ENCODE measurements around the gene ZNF385A. TPM values are rescaled to one million over a fixed set of nuclear protein-coding genes. Genes with fewer than 3 reads are reported as not detected.
A peak's percentile ranks its signal among the peaks of the same experiment; 100 is the strongest.

The ZNF385A gene
- total and polyA plus RNA-seq, 9 of the 15 experiments (the other 6 are each of a cell fraction or from before 2014, with no cell fraction given): 1.0 to 111 (median 7.7) TPM

DNA sequence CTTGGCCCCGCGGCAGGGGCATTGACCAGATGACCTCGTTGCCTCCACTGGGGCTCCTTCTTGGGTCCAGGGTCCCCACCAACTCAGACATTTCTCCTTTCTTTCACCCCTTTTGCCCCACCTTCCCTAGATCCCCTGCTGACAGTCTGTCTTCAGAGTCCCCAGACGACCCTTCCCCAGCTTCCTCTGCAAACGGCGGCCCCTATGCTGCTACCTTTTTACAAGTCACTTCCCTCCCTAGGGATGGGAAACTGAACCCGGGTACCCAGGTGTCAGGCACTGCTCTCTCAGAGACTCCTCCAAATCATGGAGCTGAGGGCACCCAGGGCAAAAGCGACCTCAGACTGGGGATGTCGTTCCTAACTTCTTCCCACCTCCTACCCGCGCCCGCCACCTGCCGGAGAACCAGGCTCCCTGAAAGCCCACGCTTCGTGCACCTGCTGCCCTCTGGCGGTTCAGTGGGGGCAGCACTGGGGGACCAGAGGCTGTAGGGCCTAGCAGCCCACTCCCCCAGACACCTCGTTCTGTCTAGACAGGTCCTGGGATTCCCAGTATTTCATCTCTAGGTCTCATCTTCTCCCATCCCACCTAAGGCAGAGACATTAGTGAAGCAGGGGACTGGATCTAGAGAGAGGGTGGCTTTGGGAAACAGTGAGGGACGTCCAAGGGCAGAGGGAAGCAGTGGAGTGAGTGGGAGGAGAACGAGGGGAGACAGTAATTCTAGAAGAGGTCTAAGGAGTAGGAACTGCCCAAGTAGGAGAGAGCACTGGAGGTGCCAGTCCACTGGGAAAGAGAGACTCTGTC lies 4.9 kb downstream of the ZNF385A start (continued):
- TF ChIP-seq, protein P1, sequence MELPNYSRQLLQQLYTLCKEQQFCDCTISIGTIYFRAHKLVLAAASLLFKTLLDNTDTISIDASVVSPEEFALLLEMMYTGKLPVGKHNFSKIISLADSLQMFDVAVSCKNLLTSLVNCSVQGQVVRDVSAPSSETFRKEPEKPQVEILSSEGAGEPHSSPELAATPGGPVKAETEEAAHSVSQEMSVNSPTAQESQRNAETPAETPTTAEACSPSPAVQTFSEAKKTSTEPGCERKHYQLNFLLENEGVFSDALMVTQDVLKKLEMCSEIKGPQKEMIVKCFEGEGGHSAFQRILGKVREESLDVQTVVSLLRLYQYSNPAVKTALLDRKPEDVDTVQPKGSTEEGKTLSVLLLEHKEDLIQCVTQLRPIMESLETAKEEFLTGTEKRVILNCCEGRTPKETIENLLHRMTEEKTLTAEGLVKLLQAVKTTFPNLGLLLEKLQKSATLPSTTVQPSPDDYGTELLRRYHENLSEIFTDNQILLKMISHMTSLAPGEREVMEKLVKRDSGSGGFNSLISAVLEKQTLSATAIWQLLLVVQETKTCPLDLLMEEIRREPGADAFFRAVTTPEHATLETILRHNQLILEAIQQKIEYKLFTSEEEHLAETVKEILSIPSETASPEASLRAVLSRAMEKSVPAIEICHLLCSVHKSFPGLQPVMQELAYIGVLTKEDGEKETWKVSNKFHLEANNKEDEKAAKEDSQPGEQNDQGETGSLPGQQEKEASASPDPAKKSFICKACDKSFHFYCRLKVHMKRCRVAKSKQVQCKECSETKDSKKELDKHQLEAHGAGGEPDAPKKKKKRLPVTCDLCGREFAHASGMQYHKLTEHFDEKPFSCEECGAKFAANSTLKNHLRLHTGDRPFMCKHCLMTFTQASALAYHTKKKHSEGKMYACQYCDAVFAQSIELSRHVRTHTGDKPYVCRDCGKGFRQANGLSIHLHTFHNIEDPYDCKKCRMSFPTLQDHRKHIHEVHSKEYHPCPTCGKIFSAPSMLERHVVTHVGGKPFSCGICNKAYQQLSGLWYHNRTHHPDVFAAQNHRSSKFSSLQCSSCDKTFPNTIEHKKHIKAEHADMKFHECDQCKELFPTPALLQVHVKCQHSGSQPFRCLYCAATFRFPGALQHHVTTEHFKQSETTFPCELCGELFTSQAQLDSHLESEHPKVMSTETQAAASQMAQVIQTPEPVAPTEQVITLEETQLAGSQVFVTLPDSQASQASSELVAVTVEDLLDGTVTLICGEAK (IDR thresholded peaks at IDR 0.05): no peak
- TF ChIP-seq, protein P1 (CRISPR knock-in tag; IDR thresholded peaks at IDR 0.05): no peak
- no peak for TF ChIP-seq TAF7 (tag; IDR thresholded peaks at IDR 0.05)
- TF ChIP-seq HMG20A (CRISPR knock-in tag; conservative IDR thresholded peaks at IDR 0.05): no peak
- TF ChIP-seq, protein P2, sequence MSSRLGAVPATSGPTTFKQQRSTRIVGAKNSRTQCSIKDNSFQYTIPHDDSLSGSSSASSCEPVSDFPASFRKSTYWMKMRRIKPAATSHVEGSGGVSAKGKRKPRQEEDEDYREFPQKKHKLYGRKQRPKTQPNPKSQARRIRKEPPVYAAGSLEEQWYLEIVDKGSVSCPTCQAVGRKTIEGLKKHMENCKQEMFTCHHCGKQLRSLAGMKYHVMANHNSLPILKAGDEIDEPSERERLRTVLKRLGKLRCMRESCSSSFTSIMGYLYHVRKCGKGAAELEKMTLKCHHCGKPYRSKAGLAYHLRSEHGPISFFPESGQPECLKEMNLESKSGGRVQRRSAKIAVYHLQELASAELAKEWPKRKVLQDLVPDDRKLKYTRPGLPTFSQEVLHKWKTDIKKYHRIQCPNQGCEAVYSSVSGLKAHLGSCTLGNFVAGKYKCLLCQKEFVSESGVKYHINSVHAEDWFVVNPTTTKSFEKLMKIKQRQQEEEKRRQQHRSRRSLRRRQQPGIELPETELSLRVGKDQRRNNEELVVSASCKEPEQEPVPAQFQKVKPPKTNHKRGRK (tag; IDR thresholded peaks at IDR 0.05): peak; percentile 60; the same call in 1 of the 2 replicates
- TF ChIP-seq ZNF311 (CRISPR knock-in tag; IDR thresholded peaks at IDR 0.05): no peak
- peak; percentile 64 for TF ChIP-seq JUND (IDR thresholded peaks at IDR 0.05; ENCODE audit: borderline replicate concordance, low read depth, low read length)
- TF ChIP-seq JUND (tag; IDR thresholded peaks at IDR 0.05; ENCODE audit: borderline replicate concordance, low read depth, low read length): no peak; the same call in 2 of the 3 replicates
- TF ChIP-seq, protein P3, sequence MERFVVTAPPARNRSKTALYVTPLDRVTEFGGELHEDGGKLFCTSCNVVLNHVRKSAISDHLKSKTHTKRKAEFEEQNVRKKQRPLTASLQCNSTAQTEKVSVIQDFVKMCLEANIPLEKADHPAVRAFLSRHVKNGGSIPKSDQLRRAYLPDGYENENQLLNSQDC (CRISPR knock-in tag; IDR thresholded peaks at IDR 0.05): no peak
- TF ChIP-seq, protein P4, sequence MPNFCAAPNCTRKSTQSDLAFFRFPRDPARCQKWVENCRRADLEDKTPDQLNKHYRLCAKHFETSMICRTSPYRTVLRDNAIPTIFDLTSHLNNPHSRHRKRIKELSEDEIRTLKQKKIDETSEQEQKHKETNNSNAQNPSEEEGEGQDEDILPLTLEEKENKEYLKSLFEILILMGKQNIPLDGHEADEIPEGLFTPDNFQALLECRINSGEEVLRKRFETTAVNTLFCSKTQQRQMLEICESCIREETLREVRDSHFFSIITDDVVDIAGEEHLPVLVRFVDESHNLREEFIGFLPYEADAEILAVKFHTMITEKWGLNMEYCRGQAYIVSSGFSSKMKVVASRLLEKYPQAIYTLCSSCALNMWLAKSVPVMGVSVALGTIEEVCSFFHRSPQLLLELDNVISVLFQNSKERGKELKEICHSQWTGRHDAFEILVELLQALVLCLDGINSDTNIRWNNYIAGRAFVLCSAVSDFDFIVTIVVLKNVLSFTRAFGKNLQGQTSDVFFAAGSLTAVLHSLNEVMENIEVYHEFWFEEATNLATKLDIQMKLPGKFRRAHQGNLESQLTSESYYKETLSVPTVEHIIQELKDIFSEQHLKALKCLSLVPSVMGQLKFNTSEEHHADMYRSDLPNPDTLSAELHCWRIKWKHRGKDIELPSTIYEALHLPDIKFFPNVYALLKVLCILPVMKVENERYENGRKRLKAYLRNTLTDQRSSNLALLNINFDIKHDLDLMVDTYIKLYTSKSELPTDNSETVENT (CRISPR knock-in tag; IDR thresholded peaks at IDR 0.05): peak; percentile 47; the same call in 1 of the 2 replicates
